ENCODE measurements around the gene MMP21. TPM values are rescaled to one million over a fixed set of nuclear protein-coding genes. Genes with fewer than 3 reads are reported as not detected.

The MMP21 gene
- total RNA-seq, 1 donor from 2014 or later: 3.2 TPM

Other genes with a start within 250 kb of the MMP21 start
- gene TEX36, start 92.7 kb downstream of the MMP21 start, total RNA-seq: not detected in 2 replicates
- 9.4 and 15.1 TPM in 2 replicates for gene EDRF1, start 56.1 kb downstream of the MMP21 start, total RNA-seq
- gene UROS, start 47.4 kb upstream of the MMP21 start, total RNA-seq: 48.4 and 56.2 TPM in 2 replicates
- gene BCCIP, start 47.7 kb upstream of the MMP21 start, total RNA-seq: 22.2 and 31.7 TPM in 2 replicates
- 32.9 and 43.8 TPM in 2 replicates for gene DHX32, start 105.5 kb upstream of the MMP21 start, total RNA-seq
- gene FANK1, start 120.7 kb upstream of the MMP21 start, total RNA-seq: 0.60 and 0.87 TPM in 2 replicates

Measured in lung microvascular endothelial cell (primary cell).